ENCODE results near the gene PRKG1. TPM values are rescaled to one million over a fixed set of nuclear protein-coding genes. Genes with fewer than 3 reads are reported as not detected.

PRKG1 gene
- total RNA-seq, 4 donors from 2014 or later: 24.0 to 89.1 (median 45.7) TPM

DNA sequence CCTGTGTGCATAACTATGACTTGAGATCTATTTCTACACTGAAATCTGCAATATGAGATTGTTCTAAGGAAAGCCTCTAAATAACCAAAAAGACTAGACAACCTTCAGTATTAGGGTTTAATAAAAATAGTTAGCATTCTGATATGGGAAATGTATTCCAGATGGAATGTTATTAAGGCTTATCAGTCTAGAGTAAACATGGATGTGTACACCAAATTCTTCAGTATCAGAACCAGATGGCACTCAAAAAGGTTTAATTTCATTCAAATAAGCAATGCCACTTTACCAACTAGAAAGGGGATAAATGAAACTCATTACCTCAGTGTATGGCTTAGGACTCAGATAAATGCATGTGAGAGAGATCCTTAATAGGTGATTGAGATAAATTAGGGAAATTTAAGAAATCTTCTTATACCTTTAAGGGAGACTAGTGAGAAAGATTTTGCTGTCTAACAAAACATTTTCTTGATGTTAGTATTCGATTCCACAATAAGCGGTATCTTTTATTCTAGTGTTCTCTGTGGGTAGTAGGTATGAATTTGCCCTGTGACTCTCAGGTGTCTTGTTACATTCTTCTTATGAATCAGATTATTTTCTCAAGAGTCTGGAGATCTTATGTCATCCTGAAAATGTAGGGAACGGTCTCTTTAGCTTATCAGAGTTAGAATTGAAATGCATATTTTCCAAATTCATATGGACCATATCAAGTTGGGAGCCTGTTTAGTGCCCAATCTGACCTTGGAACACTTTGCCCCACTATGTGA, 159.2 kb downstream of the PRKG1 start:
- Histone ChIP-seq H3K27me3 (no peaks in the 10 kb centered on the region), H3K9me3 (no peaks in the 10 kb centered on the region), H3K36me3 (no peaks in the 10 kb centered on the region), H3K4me3 (no peak overlapping the region), H3K27ac (no peak overlapping the region), H3K4me1 (no peaks in the 10 kb centered on the region)
- no peak for TF ChIP-seq POLR2A (IDR thresholded peaks at IDR 0.05)
- TF ChIP-seq, protein P1, sequence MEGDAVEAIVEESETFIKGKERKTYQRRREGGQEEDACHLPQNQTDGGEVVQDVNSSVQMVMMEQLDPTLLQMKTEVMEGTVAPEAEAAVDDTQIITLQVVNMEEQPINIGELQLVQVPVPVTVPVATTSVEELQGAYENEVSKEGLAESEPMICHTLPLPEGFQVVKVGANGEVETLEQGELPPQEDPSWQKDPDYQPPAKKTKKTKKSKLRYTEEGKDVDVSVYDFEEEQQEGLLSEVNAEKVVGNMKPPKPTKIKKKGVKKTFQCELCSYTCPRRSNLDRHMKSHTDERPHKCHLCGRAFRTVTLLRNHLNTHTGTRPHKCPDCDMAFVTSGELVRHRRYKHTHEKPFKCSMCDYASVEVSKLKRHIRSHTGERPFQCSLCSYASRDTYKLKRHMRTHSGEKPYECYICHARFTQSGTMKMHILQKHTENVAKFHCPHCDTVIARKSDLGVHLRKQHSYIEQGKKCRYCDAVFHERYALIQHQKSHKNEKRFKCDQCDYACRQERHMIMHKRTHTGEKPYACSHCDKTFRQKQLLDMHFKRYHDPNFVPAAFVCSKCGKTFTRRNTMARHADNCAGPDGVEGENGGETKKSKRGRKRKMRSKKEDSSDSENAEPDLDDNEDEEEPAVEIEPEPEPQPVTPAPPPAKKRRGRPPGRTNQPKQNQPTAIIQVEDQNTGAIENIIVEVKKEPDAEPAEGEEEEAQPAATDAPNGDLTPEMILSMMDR (IDR thresholded peaks at IDR 0.05): no peak
- DNase-seq: no peak

DNA sequence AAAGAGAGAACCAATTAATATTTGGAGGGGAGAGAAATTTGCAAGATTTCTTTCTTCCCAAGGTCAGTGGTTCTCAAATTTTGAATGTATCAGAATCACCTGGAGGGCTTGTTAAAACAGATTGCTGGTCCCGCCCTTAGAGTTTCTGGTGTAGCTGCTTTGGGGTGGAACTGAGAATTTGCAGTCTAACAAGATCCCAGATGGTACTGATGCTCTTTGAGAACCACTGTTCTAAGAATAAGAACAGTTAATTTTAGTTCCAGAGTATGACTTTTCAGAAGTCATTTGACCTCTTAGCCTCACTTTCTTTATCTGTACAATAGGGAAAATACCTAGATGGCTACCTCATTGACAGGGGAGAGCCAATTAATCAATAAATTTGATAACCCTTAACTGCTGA, 161.6 kb downstream of the PRKG1 start:
- no peaks in the 10 kb centered on the region for H3K9me3 ChIP-seq
- TF ChIP-seq, protein P1 (IDR thresholded peaks at IDR 0.05): no peak
- TF ChIP-seq POLR2A (IDR thresholded peaks at IDR 0.05): no peak
- H3K4me1 ChIP-seq: no peaks in the 10 kb centered on the region
- H3K36me3 ChIP-seq: no peaks in the 10 kb centered on the region
- H3K27me3 ChIP-seq: no peaks in the 10 kb centered on the region
- no peak for DNase-seq
- no peak overlapping the region for H3K4me3 ChIP-seq
- H3K27ac ChIP-seq: no peak overlapping the region

DNA sequence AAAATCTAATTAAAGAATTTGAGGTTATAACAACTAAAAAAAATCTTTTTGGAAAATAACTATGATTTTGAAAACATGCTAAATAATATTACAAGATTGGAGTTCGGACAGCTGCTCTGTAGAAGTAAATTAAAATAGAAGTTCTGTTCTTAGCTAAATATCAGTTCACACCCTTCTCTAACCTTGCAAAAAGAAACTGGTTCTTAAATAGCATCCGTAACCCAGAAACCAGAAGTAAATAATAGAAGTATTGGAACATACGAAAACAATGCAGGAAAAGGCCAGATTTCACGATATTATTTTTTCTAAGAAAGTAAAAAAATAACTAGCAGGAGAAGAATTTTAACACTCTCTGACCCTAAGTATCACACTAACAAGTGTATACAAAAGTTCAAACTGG, 164.7 kb downstream of the PRKG1 start:
- DNase-seq: no peak
- TF ChIP-seq, protein P1 (IDR thresholded peaks at IDR 0.05): no peak
- no peak for TF ChIP-seq POLR2A (IDR thresholded peaks at IDR 0.05)
- no peak overlapping the region for H3K4me3 ChIP-seq
- H3K4me1 ChIP-seq: no peaks in the 10 kb centered on the region
- no peaks in the 10 kb centered on the region for H3K36me3 ChIP-seq
- no peaks in the 10 kb centered on the region for H3K27me3 ChIP-seq
- H3K9me3 ChIP-seq: no peaks in the 10 kb centered on the region
- no peak overlapping the region for H3K27ac ChIP-seq

DNA sequence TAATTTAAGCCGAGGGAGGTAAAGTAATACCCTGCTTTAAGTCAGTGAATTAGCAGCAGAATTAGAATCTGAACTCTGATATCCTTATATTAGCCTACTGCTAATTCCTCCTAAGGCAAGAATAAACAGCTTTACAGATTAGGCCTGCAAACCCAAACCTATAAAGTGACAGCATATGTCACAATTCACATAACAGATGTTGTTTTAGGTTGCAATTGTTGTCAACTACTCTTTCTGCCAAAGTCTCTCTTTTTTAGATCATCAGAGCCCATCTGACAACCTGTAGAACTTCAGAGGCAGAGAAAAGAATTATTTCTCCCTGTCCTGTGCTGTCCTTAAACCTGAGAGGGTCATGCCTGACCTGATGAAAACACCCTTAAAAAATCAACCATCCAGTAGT, 167.2 kb downstream of the PRKG1 start:
- no peak overlapping the region for H3K4me3 ChIP-seq
- no peaks in the 10 kb centered on the region for H3K36me3 ChIP-seq
- no peaks in the 10 kb centered on the region for H3K4me1 ChIP-seq
- no peaks in the 10 kb centered on the region for H3K27me3 ChIP-seq
- no peak overlapping the region for H3K27ac ChIP-seq
- TF ChIP-seq, protein P1 (IDR thresholded peaks at IDR 0.05): no peak
- TF ChIP-seq POLR2A (IDR thresholded peaks at IDR 0.05): no peak
- no peaks in the 10 kb centered on the region for H3K9me3 ChIP-seq
- DNase-seq: no peak

DNA sequence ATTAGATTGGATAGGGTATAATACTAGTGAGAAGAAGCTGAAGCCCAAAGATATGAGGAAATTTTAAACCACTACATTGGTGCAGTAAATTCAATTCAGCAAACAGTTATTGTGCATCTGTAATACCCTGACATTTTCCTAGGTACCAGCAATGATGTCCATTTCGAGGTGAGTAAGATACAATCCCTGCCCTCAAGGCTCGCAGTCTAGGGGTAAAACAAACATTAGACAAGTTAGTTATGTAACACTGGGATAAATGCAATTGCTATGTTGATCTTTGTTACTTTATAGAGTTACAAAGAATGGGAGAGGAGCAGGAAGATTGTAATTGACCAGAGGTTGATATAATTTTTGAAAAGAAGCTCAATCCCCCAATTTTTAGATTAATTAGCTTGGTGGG, 168.1 kb downstream of the PRKG1 start:
- no peaks in the 10 kb centered on the region for H3K9me3 ChIP-seq
- TF ChIP-seq POLR2A (IDR thresholded peaks at IDR 0.05): no peak
- TF ChIP-seq, protein P1 (IDR thresholded peaks at IDR 0.05): no peak
- no peak overlapping the region for H3K27ac ChIP-seq

More for the DNA sequence above, 168.1 kb downstream of the PRKG1 start:
- DNase-seq: no peak
- H3K4me3 ChIP-seq: no peak overlapping the region
- H3K27me3 ChIP-seq: no peaks in the 10 kb centered on the region
- H3K36me3 ChIP-seq: no peaks in the 10 kb centered on the region
- no peaks in the 10 kb centered on the region for H3K4me1 ChIP-seq

Data from Peyer's patch (tissue), 4 donors.